HepG2 (cell line): ENCODE measurements around the gene PDE9A.

Source experiments
- HOXA7 ChIP-seq: sonication (generic); formaldehyde crosslinking; IDR thresholded peaks from 2 replicates; pipeline ENCODE4 v1.8.1; 2022; ENCODE audit warnings: mild to moderate bottlenecking, missing genetic modification reagents, moderate library complexity
- IKZF1 ChIP-seq: fragments of 450-650 bp; IDR thresholded peaks from 2 replicates; pipeline ENCODE4 v1.7.1; 2016
- POLR2A ChIP-seq, 2 experiments: IDR thresholded peaks; 2 replicates each; pipeline ENCODE4 v1.6.1; 2011; ENCODE audit warnings: low read depth in 2 of 2, low read length in 2 of 2, mild to moderate bottlenecking in 1 of 2, moderate library complexity in 1 of 2; ENCODE audit not compliant: insufficient read depth in 1 of 2
- REST ChIP-seq, 2 experiments: IDR thresholded peaks; 2 replicates each; pipeline ENCODE4 v1.6.1; 2011 to 2012; ENCODE audit warnings: low read length in 2 of 2, borderline replicate concordance in 1 of 2, low read depth in 1 of 2, mild to moderate bottlenecking in 1 of 2, moderate library complexity in 1 of 2
- SETDB1 ChIP-seq: sonication (generic); formaldehyde crosslinking; IDR thresholded peaks from 2 replicates; pipeline ENCODE4 v1.5.1; 2020; ENCODE audit warnings: missing genetic modification reagents, mild to moderate bottlenecking, borderline replicate concordance
- YY1 ChIP-seq: IDR thresholded peaks from 2 replicates; pipeline ENCODE4 v1.6.1; 2011; ENCODE audit warnings: low read length, low read depth, moderate library complexity, mild to moderate bottlenecking; ENCODE audit not compliant: insufficient read depth, insufficient replicate concordance
- ZNF264 ChIP-seq: sonication (generic); formaldehyde crosslinking; IDR thresholded peaks from 2 replicates; pipeline ENCODE4 v1.4.0; 2020; ENCODE audit warnings: missing genetic modification reagents
- ZNF280B ChIP-seq: sonication (generic); formaldehyde crosslinking; IDR thresholded peaks from 2 replicates; pipeline ENCODE4 v1.5.0; 2020; ENCODE audit warnings: missing genetic modification reagents, mild to moderate bottlenecking, borderline replicate concordance

GRCh38 chr21:42688226-42688840 is 34.9 kb downstream of the PDE9A start:
- no peak for TF ChIP-seq POLR2A (IDR thresholded peaks at IDR 0.05; ENCODE audit: insufficient read depth in 1 of 2, low read depth in 2 of 2, low read length in 2 of 2)
- TF ChIP-seq SETDB1, result no peak
- TF ChIP-seq YY1, result no peak
- TF ChIP-seq ZNF264 (CRISPR knock-in tag), result no peak
- TF ChIP-seq REST (IDR thresholded peaks at IDR 0.05; ENCODE audit: borderline replicate concordance in 1 of 2, low read depth in 1 of 2, low read length in 2 of 2), result no peak
- no peak for TF ChIP-seq ZNF280B
- TF ChIP-seq IKZF1, result no peak
- TF ChIP-seq HOXA7 (CRISPR knock-in tag), result no peak
